Parathyroid adenoma (tissue), 2 donors: ENCODE data around the gene TYMP.

ENCODE experiments used
- H2AFZ ChIP-seq: fragments of 300-600 bp; sonication (generic); one replicate; pipeline ENCODE4 v1.7.0; 2017; ENCODE audit warnings: antibody characterized with exemption, mild to moderate bottlenecking
- H3K27ac ChIP-seq: fragments of 300-600 bp; sonication (generic); one replicate; pipeline ENCODE4 v1.7.0; 2017
- H3K27me3 ChIP-seq: fragments of 300-600 bp; sonication (generic); one replicate; pipeline ENCODE4 v1.7.0; 2017; ENCODE audit warnings: low read length; ENCODE audit not compliant: control insufficient read depth, insufficient read depth
- H3K36me3 ChIP-seq: fragments of 300-600 bp; sonication (generic); one replicate; pipeline ENCODE4 v1.7.0; 2017; ENCODE audit warnings: low read length; ENCODE audit not compliant: control insufficient read depth, insufficient read depth
- H3K4me1 ChIP-seq: fragments of 300-600 bp; sonication (generic); one replicate; pipeline ENCODE4 v1.7.0; 2017; ENCODE audit warnings: control low read depth
- H3K4me2 ChIP-seq: fragments of 300-600 bp; sonication (generic); one replicate; pipeline ENCODE4 v1.7.0; 2017; ENCODE audit warnings: low read length
- H3K4me3 ChIP-seq: fragments of 300-600 bp; sonication (generic); one replicate; pipeline ENCODE4 v1.7.0; 2017; ENCODE audit warnings: low read depth, low read length
- H3K79me2 ChIP-seq: fragments of 300-600 bp; sonication (generic); one replicate; pipeline ENCODE4 v1.7.0; 2017; ENCODE audit warnings: control low read depth
- H3K9ac ChIP-seq: fragments of 300-600 bp; sonication (generic); one replicate; pipeline ENCODE4 v1.7.0; 2017; ENCODE audit warnings: mild to moderate bottlenecking
- H3K9me3 ChIP-seq: fragments of 300-600 bp; sonication (generic); one replicate; pipeline ENCODE4 v1.7.0; 2017; ENCODE audit warnings: low read length; ENCODE audit not compliant: control insufficient read depth
- CTCF ChIP-seq: fragments of 300-600 bp; sonication (generic); IDR thresholded peaks from one replicate; pipeline ENCODE4 v1.7.0; 2017; ENCODE audit warnings: antibody characterized with exemption, mild to moderate bottlenecking
- donor health status: primary hyperparathyroidism.

The TYMP gene

DNA sequence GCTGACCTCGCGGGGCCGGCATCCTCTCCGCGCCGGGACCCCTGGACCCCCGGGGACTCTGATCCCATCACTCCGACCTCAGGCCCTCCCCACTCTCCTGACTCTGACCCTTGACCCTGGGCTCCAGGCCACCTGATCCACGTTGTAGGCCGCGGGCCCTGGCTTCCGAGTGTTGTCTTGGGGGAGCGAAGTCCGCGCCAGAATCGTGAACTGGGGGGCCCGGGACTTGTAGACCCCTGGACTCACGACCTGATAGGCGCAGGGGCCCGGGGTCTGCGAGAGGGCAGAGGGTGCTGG, 716 bp upstream of the TYMP start:
- H3K27me3 ChIP-seq = no peaks in the 10 kb centered on the region

GRCh38 chr22:50529416-50529896, 356 bp downstream of the TYMP start:
- Histone ChIP-seq H3K4me3 (peak overlapping the region; percentile 95), H3K9ac (no peak overlapping the region), H3K9me3 (no peaks in the 10 kb centered on the region), H3K4me1 (peaks cover 9% of the 10 kb centered on the region), H2AFZ (no peak overlapping the region), H3K27ac (peak overlapping the region; percentile 88), H3K36me3 (no peaks in the 10 kb centered on the region), H3K27me3 (no peaks in the 10 kb centered on the region), H3K79me2 (no peaks in the 10 kb centered on the region), H3K4me2 (peak overlapping the region; percentile 99)
- no peak for TF ChIP-seq CTCF

More for the DNA sequence above, 716 bp upstream of the TYMP start:
- TF ChIP-seq CTCF = no peak
- H2AFZ ChIP-seq = peak overlapping the region; percentile 58
- no peaks in the 10 kb centered on the region for H3K79me2 ChIP-seq
- H3K9me3 ChIP-seq = no peaks in the 10 kb centered on the region
- peak overlapping the region; percentile 88 for H3K27ac ChIP-seq
- H3K9ac ChIP-seq = peak overlapping the region; percentile 19
- peak overlapping the region; percentile 95 for H3K4me3 ChIP-seq
- peak overlapping the region; percentile 99 for H3K4me2 ChIP-seq
- no peaks in the 10 kb centered on the region for H3K36me3 ChIP-seq
- peaks cover 9% of the 10 kb centered on the region for H3K4me1 ChIP-seq

DNA sequence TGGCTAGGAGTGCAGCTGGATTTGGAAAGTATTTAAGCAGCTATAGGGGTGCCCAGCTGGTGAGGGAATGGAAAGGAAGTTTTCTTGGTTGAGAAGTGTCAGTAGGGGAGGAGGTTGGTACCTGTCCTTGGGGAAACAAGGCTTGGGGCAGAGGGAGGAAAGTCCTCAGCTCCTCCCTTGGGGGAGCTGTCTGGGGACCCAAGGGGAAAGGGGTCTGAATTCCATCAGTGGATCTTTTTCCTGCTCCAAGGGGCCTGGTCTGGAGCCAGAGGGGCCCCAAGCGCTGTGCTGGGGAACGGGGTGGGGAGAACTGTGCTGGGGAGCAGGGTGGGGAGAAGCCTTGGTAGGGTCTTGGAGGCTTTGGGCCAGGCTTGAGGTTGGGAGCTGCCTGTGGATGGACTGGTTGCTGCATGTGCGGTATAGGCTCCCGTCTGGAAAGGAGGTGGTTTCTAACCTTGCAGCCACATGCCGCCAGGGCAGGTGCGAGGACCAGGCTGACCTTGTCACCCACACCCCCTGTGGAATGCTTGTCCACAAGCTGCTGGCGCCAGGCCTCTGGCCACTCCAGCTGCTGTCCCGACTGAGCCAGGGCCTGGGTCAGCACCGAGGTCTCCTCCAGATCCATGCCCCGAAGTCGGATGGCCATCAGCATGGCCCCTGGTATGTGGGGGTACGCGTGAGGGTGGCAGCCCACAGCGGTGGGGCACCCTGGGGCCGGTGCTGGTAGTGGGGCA, 963 bp downstream of the TYMP start:
- no peaks in the 10 kb centered on the region for H3K79me2 ChIP-seq
- H3K9me3 ChIP-seq = no peaks in the 10 kb centered on the region
- TF ChIP-seq CTCF = no peak
- H3K4me3 ChIP-seq = no peak overlapping the region
- peak overlapping the region; percentile 88 for H3K27ac ChIP-seq
- peaks cover 9% of the 10 kb centered on the region for H3K4me1 ChIP-seq
- no peak overlapping the region for H3K9ac ChIP-seq
- H2AFZ ChIP-seq = no peak overlapping the region
- no peaks in the 10 kb centered on the region for H3K27me3 ChIP-seq
- no peak overlapping the region for H3K4me2 ChIP-seq
- H3K36me3 ChIP-seq = no peaks in the 10 kb centered on the region

DNA sequence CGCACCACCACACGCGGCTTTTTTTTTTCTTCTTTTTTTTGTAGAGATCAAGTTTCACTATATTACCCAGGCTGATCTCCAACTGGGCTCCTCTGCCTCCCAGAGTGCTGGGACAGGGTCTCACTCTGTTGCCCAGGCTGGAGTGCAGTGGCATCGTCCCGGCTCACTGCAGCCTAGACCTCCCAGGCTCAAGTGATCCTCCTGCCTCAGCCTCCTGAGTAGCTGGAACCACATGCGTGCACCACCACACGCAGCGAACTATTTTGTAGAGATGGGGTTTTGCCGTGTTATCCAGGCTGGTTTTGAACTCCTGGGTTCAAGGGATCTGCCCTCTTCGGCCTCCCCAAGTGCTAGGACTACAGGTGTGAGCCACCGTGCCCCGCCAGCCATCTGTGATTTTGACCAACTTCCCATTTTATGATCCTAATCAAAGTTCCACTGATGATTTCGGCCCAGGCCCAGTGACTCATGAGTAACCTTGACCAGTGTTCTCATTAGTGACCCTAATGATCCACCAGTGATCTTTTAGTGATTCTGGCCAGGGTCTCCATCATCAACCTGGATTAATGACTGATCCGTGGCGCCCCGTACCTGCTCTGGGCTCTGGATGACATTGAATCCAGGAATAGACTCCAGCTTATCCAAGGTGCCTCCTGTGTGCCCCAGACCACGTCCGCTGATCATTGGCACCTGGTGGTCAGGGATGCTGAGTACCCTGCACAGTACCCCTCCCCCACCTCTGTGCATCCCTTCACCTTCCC, 1.7 kb downstream of the TYMP start:
- Histone ChIP-seq H3K79me2 (no peaks in the 10 kb centered on the region), H3K36me3 (no peaks in the 10 kb centered on the region), H3K4me3 (no peak overlapping the region), H3K27ac (peak overlapping the region; percentile 88), H3K4me2 (no peak overlapping the region), H3K27me3 (no peaks in the 10 kb centered on the region), H3K9ac (no peak overlapping the region), H3K4me1 (peaks cover 4% of the 10 kb centered on the region), H2AFZ (no peak overlapping the region), H3K9me3 (no peaks in the 10 kb centered on the region)
- no peak for TF ChIP-seq CTCF
